ENCODE results near the gene ZRANB1. TPM values are rescaled to one million over a fixed set of nuclear protein-coding genes. Genes with fewer than 3 reads are reported as not detected.

Gene ZRANB1
- total RNA-seq, 2 experiments from 2014 or later, result 9.5 to 10.1 TPM

DNA sequence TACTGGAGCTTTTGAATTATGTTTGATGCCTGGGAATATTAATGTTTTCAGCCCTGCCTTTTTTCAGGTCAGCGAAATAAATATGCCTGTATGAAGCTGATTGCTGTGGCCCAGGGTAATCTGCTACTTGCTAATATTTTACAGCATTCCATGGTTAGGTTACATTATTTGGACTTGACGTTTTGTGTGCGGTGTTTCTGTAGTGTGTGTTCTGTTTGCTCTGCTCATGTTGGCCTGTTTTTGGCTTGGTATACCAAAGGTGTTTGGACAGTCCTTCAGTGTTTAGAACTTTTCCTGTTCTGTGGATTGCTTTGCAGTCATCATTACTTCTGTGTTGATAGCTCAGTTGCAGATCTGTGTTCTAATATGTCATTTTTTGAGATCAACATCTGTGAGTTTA, 11.5 kb downstream of the ZRANB1 start:
- CTCF ChIA-PET, result interaction anchor here (0.9 kb wide), 1 partner anchor 27 kb away, joined by 3 read pairs; no protein-coding TSS in a partner anchor

DNA sequence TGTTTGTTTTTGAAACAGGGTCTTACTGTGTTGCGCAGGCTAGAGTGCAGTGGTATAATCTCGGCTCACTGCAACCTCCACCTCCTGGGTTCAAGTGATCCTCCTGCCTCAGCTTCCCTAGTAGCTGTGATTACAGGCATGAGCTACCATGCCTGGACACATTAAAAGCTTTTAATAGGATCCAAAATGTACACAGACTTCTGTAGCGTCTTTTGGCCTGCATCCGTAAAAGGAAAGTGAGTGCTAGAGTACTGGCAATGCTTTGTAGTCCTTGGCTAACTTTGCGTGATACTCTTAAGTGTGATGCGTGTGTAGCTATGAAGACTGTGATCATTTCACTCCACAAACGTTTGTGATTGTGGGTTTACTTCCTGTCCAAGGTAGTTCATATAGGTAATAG, 13.3 kb downstream of the ZRANB1 start:
- DNase-seq (no peak), ATAC-seq (no peak)
- Mint-ChIP-seq H3K4me1 (ENCODE audit: low read depth) (peaks cover 50% of the 10 kb centered on the region), H3K36me3 (ENCODE audit: low read depth) (peaks cover 7% of the 10 kb centered on the region), H3K4me3 (no peak overlapping the region), H3K27ac (no peak overlapping the region), H3K27me3 (no peaks in the 10 kb centered on the region), H3K9me3 (no peaks in the 10 kb centered on the region)
- TF ChIP-seq, protein P1, sequence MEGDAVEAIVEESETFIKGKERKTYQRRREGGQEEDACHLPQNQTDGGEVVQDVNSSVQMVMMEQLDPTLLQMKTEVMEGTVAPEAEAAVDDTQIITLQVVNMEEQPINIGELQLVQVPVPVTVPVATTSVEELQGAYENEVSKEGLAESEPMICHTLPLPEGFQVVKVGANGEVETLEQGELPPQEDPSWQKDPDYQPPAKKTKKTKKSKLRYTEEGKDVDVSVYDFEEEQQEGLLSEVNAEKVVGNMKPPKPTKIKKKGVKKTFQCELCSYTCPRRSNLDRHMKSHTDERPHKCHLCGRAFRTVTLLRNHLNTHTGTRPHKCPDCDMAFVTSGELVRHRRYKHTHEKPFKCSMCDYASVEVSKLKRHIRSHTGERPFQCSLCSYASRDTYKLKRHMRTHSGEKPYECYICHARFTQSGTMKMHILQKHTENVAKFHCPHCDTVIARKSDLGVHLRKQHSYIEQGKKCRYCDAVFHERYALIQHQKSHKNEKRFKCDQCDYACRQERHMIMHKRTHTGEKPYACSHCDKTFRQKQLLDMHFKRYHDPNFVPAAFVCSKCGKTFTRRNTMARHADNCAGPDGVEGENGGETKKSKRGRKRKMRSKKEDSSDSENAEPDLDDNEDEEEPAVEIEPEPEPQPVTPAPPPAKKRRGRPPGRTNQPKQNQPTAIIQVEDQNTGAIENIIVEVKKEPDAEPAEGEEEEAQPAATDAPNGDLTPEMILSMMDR (IDR thresholded peaks at IDR 0.05), result no peak
- POLR2A ChIA-PET, result no interaction called here
- CTCF ChIA-PET, result no interaction called here
- intact Hi-C loops (cut with micrococcal nuclease), result no loop called here

More for the DNA sequence above, 11.5 kb downstream of the ZRANB1 start:
- Mint-ChIP-seq H3K27me3 (no peaks in the 10 kb centered on the region), H3K4me3 (no peak overlapping the region), H3K36me3 (ENCODE audit: low read depth) (peaks cover 11% of the 10 kb centered on the region), H3K27ac (no peak overlapping the region), H3K9me3 (no peaks in the 10 kb centered on the region), H3K4me1 (ENCODE audit: low read depth) (peaks cover 40% of the 10 kb centered on the region)
- ATAC-seq (no peak), DNase-seq (no peak)
- intact Hi-C loops (cut with micrococcal nuclease), result no loop called here
- POLR2A ChIA-PET, result interaction anchor here (0.6 kb wide), 1 partner anchor 408 kb away, joined by 3 read pairs; no protein-coding TSS in a partner anchor
- TF ChIP-seq, protein P1 (IDR thresholded peaks at IDR 0.05), result no peak

DNA sequence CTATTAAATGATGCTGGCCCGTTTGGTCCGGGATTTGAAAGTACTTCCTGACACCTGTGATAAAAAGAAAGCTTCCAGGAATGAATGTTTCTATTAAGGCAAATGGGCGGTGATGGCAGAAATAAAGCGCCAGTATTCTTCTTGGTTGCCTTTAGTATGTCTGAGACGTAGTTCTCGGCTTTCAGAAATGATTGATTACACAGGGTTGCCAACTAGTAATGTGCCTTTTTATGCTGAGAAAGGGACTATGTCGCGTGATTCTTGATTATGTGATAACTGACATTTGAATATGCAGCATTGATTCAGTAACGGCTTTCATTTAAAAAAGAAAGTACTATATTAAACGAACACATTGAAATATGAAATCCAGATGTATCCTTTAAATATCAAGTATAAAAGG, 13.9 kb downstream of the ZRANB1 start:
- peaks cover 54% of the 10 kb centered on the region for H3K4me1 Mint-ChIP-seq (ENCODE audit: low read depth)
- TF ChIP-seq, protein P1 (IDR thresholded peaks at IDR 0.05), result no peak
- H3K36me3 Mint-ChIP-seq (ENCODE audit: low read depth), result peaks cover 7% of the 10 kb centered on the region
- intact Hi-C loops (cut with micrococcal nuclease), result no loop called here
- DNase-seq (no peak), ATAC-seq (no peak)
- no peak overlapping the region for H3K27ac Mint-ChIP-seq
- CTCF ChIA-PET, result no interaction called here
- no peaks in the 10 kb centered on the region for H3K9me3 Mint-ChIP-seq
- POLR2A ChIA-PET, result no interaction called here
- no peaks in the 10 kb centered on the region for H3K27me3 Mint-ChIP-seq
- no peak overlapping the region for H3K4me3 Mint-ChIP-seq

DNA sequence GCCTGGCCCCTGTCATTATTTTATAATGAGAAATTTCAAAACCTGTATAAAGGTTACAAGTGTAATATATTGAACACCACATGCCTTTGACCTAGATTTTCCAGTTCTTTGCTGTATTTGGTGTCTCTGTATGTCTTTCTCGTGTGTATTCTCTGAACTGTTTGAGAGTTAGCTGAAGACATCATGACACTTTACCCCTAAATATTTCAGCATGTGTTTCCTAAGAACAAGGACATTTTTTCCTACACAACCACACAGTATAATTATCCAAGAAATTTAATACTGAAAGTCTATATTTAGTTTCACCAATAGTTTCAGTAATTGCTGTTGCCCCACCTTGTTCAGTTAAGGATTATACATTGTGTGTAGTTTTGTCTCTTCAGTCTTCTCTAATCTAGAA, 14.8 kb downstream of the ZRANB1 start:
- ATAC-seq, result no peak
- Mint-ChIP-seq H3K27me3 (no peaks in the 10 kb centered on the region), H3K36me3 (ENCODE audit: low read depth) (peaks cover 7% of the 10 kb centered on the region), H3K9me3 (no peaks in the 10 kb centered on the region), H3K4me1 (ENCODE audit: low read depth) (peaks cover 62% of the 10 kb centered on the region), H3K4me3 (no peak overlapping the region), H3K27ac (no peak overlapping the region)
- intact Hi-C loops (cut with micrococcal nuclease), result no loop called here
- ChIA-PET POLR2A (no interaction called here), CTCF (no interaction called here)
- TF ChIP-seq, protein P1 (IDR thresholded peaks at IDR 0.05), result no peak
- DNase-seq, result no peak

DNA sequence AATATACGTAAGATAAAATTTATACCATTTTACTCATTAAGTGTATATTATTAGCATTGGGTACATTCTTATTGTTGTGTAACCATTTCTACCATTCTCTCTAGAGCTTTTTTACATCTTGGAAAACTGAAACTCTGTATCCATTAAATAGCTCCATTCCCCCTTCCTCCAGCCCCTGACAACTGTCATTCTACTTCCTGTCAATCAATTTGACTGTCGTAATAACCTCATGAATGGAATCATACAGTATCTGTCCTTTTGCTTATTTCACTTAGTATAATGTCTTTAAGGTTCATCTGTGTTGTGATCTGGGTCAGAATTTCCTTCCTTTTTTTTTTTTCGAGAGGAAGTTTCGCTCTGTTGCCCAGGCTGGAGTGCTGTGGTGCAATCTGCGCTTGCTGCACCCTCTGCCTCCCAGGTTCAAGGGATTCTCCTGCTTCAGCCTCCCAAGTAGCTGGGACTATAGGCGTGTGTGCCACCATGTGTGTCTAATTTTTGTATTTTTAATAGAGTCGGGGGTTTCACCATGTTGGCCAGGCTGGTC, 15.6 kb downstream of the ZRANB1 start:
- no peak overlapping the region for H3K27ac Mint-ChIP-seq
- peaks cover 7% of the 10 kb centered on the region for H3K36me3 Mint-ChIP-seq (ENCODE audit: low read depth)
- H3K9me3 Mint-ChIP-seq, result no peaks in the 10 kb centered on the region
- intact Hi-C loops (cut with micrococcal nuclease), result no loop called here
- no peaks in the 10 kb centered on the region for H3K27me3 Mint-ChIP-seq
- TF ChIP-seq, protein P1 (IDR thresholded peaks at IDR 0.05), result no peak
- ChIA-PET POLR2A (no interaction called here), CTCF (no interaction called here)
- no peak overlapping the region for H3K4me3 Mint-ChIP-seq
- DNase-seq (no peak), ATAC-seq (no peak)
- H3K4me1 Mint-ChIP-seq (ENCODE audit: low read depth), result peaks cover 60% of the 10 kb centered on the region
